ENCODE results near the gene METTL15. TPM values are rescaled to one million over a fixed set of nuclear protein-coding genes. Genes with fewer than 3 reads are reported as not detected.
"Not testable (repeated sequence)": the region's sequence is repeated elsewhere in the genome, so short reads cannot be mapped to it uniquely, and the experiment has no call there.

METTL15 gene
- total RNA-seq, 4 donors from 2014 or later = 8.5 to 41.1 (median 17.0) TPM

GRCh38 chr11:28303477-28304191 lies 195.4 kb downstream of the METTL15 start:
- Histone ChIP-seq H3K4me1 (no peaks in the 10 kb centered on the region), H3K27me3 (no peaks in the 10 kb centered on the region), H3K27ac (no peak overlapping the region), H3K4me3 (no peak overlapping the region), H3K9me3 (no peaks in the 10 kb centered on the region), H3K36me3 (no peaks in the 10 kb centered on the region)
- intact Hi-C loops (cut with DNase I; ENCODE audit: low total_unique reads) = no loop called here
- DNase-seq = no peak
- no peak for TF ChIP-seq POLR2A (IDR thresholded peaks at IDR 0.05)

DNA sequence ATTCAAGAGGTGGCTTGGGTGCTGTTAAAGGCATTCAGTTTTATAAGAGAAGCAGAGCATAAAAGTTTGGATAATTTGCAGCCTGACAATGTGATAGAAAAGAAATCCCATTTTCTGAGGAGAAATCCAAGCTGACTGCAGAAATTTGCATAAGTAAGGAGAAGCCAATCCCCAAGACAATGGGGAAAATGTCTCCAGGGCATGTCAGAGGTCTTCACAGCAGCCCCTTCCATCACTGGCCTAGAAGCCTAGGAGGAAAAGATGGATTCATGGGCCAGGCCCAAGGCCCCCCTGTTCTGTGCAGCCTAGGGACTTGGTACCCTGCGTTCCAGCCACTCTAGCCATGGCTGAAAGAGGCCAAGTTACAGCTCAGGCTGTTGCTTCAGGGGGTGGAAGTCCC lies 207.3 kb downstream of the METTL15 start:
- H3K4me3 ChIP-seq = no peak overlapping the region
- no peaks in the 10 kb centered on the region for H3K36me3 ChIP-seq
- no peaks in the 10 kb centered on the region for H3K9me3 ChIP-seq
- intact Hi-C loops (cut with DNase I; ENCODE audit: low total_unique reads) = no loop called here
- no peaks in the 10 kb centered on the region for H3K4me1 ChIP-seq
- no peak for DNase-seq
- H3K27ac ChIP-seq = no peak overlapping the region
- TF ChIP-seq CTCF (IDR thresholded peaks at IDR 0.05) = no peak
- no peak for TF ChIP-seq POLR2A (IDR thresholded peaks at IDR 0.05)
- no peaks in the 10 kb centered on the region for H3K27me3 ChIP-seq

DNA sequence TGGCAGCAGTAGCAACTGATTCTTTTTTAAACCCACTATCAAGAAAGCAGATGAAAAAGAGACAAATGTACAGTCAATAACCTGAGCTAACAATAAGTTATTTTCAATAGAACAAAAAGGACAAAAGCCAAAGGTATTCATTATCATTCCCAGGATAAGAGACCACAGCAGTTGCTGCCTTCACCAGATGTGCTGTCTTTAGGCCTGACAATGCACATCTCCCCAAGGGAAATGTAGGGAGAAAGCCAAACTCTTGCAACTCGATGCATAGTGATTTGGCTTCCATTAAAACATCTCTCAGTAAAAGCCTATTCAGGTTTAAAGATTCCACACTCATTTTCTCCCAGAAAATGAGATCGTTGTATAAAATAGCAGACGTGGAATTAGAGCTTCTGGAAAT lies 210.7 kb downstream of the METTL15 start:
- TF ChIP-seq CTCF (IDR thresholded peaks at IDR 0.05) (no peak), POLR2A (IDR thresholded peaks at IDR 0.05) (no peak)
- DNase-seq = no peak

DNA sequence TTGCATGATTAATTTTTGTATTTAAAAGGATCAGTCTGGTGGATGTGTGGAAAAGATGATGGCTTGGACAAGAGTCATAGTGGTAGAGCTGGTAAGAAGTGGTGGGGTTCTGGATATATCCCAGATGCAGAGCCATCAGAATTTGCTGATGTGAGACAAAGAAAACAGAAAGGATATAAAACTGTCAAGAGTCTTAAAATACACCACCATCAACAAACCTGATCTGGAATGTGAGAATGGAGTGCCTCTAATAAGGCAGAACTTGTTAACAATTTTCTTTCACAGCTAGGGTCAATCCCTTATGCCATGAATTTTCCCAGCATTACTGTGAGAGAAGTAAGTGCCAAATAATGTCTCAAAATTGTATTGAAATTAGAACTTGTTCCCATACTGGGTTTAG lies 215.4 kb downstream of the METTL15 start:
- no peaks in the 10 kb centered on the region for H3K9me3 ChIP-seq
- H3K27ac ChIP-seq = no peak overlapping the region
- intact Hi-C loops (cut with DNase I; ENCODE audit: low total_unique reads) = no loop called here
- DNase-seq = no peak
- H3K4me3 ChIP-seq = no peak overlapping the region
- no peaks in the 10 kb centered on the region for H3K4me1 ChIP-seq
- no peaks in the 10 kb centered on the region for H3K36me3 ChIP-seq
- H3K27me3 ChIP-seq = no peaks in the 10 kb centered on the region
- no peak for TF ChIP-seq POLR2A (IDR thresholded peaks at IDR 0.05)
- TF ChIP-seq CTCF (IDR thresholded peaks at IDR 0.05) = no peak

More for the DNA sequence above, 210.7 kb downstream of the METTL15 start:
- intact Hi-C loops (cut with DNase I; ENCODE audit: low total_unique reads) = no loop called here
- H3K36me3 ChIP-seq = no peaks in the 10 kb centered on the region
- H3K27ac ChIP-seq = no peak overlapping the region
- no peaks in the 10 kb centered on the region for H3K4me1 ChIP-seq
- H3K27me3 ChIP-seq = no peaks in the 10 kb centered on the region
- no peaks in the 10 kb centered on the region for H3K9me3 ChIP-seq
- H3K4me3 ChIP-seq = no peak overlapping the region

- intact Hi-C loops (cut with DNase I; ENCODE audit: low total_unique reads); H3K27ac ChIP-seq; H3K9me3 ChIP-seq; H3K4me3 ChIP-seq; H3K36me3 ChIP-seq; DNase-seq; H3K27me3 ChIP-seq; H3K4me1 ChIP-seq: not testable (repeated sequence)
Measured at GRCh38 chr11:28332393-28332792, 224.2 kb downstream of the METTL15 start.

GRCh38 chr11:28337701-28338100 lies 229.5 kb downstream of the METTL15 start:
- Histone ChIP-seq H3K27me3 (no peaks in the 10 kb centered on the region), H3K27ac (no peak overlapping the region), H3K4me3 (no peak overlapping the region), H3K9me3 (no peaks in the 10 kb centered on the region), H3K36me3 (no peaks in the 10 kb centered on the region), H3K4me1 (no peaks in the 10 kb centered on the region)
- intact Hi-C loops (cut with DNase I; ENCODE audit: low total_unique reads) = no loop called here
- TF ChIP-seq CTCF (IDR thresholded peaks at IDR 0.05) (no peak), POLR2A (IDR thresholded peaks at IDR 0.05) (no peak)
- DNase-seq = no peak

All from uterus (tissue), 4 donors.